Measurements from ENCODE around the gene TOB1. TPM values are rescaled to one million over a fixed set of nuclear protein-coding genes. Genes with fewer than 3 reads are reported as not detected.
A peak's percentile ranks its signal among the peaks of the same experiment; 100 is the strongest.

The TOB1 gene
- total RNA-seq, 2 experiments from 2014 or later: 15.2 to 26.4 TPM

- Histone ChIP-seq H2AFZ (ENCODE audit: low read length) (peak overlapping the region; percentile 87; the same call in 1 of the 2 replicates), H3K4me3 (ENCODE audit: low read depth, low read length, poor library complexity, severe bottlenecking) (no peak overlapping the region), H3K4me2 (ENCODE audit: low read length) (no peak overlapping the region), H3K9me2 (ENCODE audit: insufficient read depth, low read length) (no peaks in the 10 kb centered on the region), H3K9me3 (ENCODE audit: low read length) (no peaks in the 10 kb centered on the region), H3K79me2 (ENCODE audit: insufficient read depth, low read depth, low read length) (no peaks in the 10 kb centered on the region), H3K4me1 (ENCODE audit: insufficient read depth, low read length, poor library complexity, severe bottlenecking) (peaks cover 13% of the 10 kb centered on the region), H4K20me1 (ENCODE audit: insufficient read depth, low read length) (no peaks in the 10 kb centered on the region), H3K27ac (ENCODE audit: low read depth, low read length, poor library complexity, severe bottlenecking) (no peak overlapping the region), H3K36me3 (ENCODE audit: insufficient read depth, low read length) (no peaks in the 10 kb centered on the region)
- DNase-seq (ENCODE audit: low spot score): no peak
- ChIA-PET CTCF (ENCODE audit: unreplicated experiment) (interaction anchor here (0.6 to 2.8 kb wide), 6 partner anchors 11 to 300 kb away, joined by 3 to 10 read pairs (median 4); no protein-coding TSS in a partner anchor), POLR2A (interaction anchor here (0.7 to 2.7 kb wide), 6 partner anchors 12 to 107 kb away, joined by 3 to 23 read pairs (median 4); partner anchors contain the start of gene TOB1)
- BruUV-seq (replicated peaks): no TSS peak
- TF ChIP-seq, protein P1, sequence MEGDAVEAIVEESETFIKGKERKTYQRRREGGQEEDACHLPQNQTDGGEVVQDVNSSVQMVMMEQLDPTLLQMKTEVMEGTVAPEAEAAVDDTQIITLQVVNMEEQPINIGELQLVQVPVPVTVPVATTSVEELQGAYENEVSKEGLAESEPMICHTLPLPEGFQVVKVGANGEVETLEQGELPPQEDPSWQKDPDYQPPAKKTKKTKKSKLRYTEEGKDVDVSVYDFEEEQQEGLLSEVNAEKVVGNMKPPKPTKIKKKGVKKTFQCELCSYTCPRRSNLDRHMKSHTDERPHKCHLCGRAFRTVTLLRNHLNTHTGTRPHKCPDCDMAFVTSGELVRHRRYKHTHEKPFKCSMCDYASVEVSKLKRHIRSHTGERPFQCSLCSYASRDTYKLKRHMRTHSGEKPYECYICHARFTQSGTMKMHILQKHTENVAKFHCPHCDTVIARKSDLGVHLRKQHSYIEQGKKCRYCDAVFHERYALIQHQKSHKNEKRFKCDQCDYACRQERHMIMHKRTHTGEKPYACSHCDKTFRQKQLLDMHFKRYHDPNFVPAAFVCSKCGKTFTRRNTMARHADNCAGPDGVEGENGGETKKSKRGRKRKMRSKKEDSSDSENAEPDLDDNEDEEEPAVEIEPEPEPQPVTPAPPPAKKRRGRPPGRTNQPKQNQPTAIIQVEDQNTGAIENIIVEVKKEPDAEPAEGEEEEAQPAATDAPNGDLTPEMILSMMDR (conservative IDR thresholded peaks at IDR 0.05; ENCODE audit: low read length): no peak
- TF ChIP-seq EZH2phosphoT487 (IDR thresholded peaks at IDR 0.05; ENCODE audit: borderline replicate concordance, low read depth, low read length): no peak
- intact Hi-C loops (cut with micrococcal nuclease; ENCODE audit: unreplicated experiment): no loop called here
These were observed 13.0 kb downstream of the TOB1 start for GRCh38 chr17:50853015-50853615.

DNA sequence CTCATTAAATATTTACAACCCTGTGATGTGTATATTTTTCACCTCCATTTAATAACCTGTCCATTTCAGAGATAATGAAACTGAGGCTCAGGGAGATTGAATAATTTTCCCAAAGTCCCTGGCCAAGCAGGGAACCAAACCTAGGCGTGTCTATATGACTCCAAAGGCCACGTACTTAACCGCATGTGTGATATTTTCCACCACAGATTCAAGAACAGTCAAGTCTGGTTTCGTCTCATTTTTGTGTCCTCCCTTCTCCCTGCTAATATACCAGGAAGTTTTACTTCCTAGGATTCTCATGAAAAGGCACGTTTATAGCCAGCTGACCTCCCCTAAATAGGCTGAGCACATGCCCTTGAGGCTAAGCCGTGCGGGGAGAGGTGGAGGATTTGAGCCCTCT, 15.5 kb downstream of the TOB1 start:
- Histone ChIP-seq H3K4me2 (ENCODE audit: low read length) (no peak overlapping the region), H3K4me3 (ENCODE audit: low read depth, low read length, poor library complexity, severe bottlenecking) (no peak overlapping the region), H3K4me1 (ENCODE audit: insufficient read depth, low read length, poor library complexity, severe bottlenecking) (peaks cover 13% of the 10 kb centered on the region), H2AFZ (ENCODE audit: low read length) (no peak overlapping the region), H3K36me3 (ENCODE audit: insufficient read depth, low read length) (no peaks in the 10 kb centered on the region), H3K9me3 (ENCODE audit: low read length) (no peaks in the 10 kb centered on the region), H3K79me2 (ENCODE audit: insufficient read depth, low read depth, low read length) (no peaks in the 10 kb centered on the region), H3K27ac (ENCODE audit: low read depth, low read length, poor library complexity, severe bottlenecking) (no peak overlapping the region), H3K9me2 (ENCODE audit: insufficient read depth, low read length) (no peaks in the 10 kb centered on the region), H4K20me1 (ENCODE audit: insufficient read depth, low read length) (no peaks in the 10 kb centered on the region)
- ChIA-PET POLR2A (no interaction called here), CTCF (ENCODE audit: unreplicated experiment) (no interaction called here)
- no TSS peak for BruUV-seq (replicated peaks)
- intact Hi-C loops (cut with micrococcal nuclease; ENCODE audit: unreplicated experiment): no loop called here
- TF ChIP-seq, protein P1 (conservative IDR thresholded peaks at IDR 0.05; ENCODE audit: low read length): no peak
- no peak for TF ChIP-seq EZH2phosphoT487 (IDR thresholded peaks at IDR 0.05; ENCODE audit: borderline replicate concordance, low read depth, low read length)
- no peak for DNase-seq (ENCODE audit: low spot score)

GRCh38 chr17:50848711-50849110, 17.4 kb downstream of the TOB1 start:
- DNase-seq (ENCODE audit: low spot score): no peak
- H4K20me1 ChIP-seq (ENCODE audit: insufficient read depth, low read length): no peaks in the 10 kb centered on the region
- intact Hi-C loops (cut with micrococcal nuclease; ENCODE audit: unreplicated experiment): no loop called here
- H3K9me2 ChIP-seq (ENCODE audit: insufficient read depth, low read length): no peaks in the 10 kb centered on the region
- H3K36me3 ChIP-seq (ENCODE audit: insufficient read depth, low read length): no peaks in the 10 kb centered on the region
- no peak for TF ChIP-seq EZH2phosphoT487 (IDR thresholded peaks at IDR 0.05; ENCODE audit: borderline replicate concordance, low read depth, low read length)
- TF ChIP-seq, protein P1 (conservative IDR thresholded peaks at IDR 0.05; ENCODE audit: low read length): no peak
- H3K79me2 ChIP-seq (ENCODE audit: insufficient read depth, low read depth, low read length): no peaks in the 10 kb centered on the region
- H3K27ac ChIP-seq (ENCODE audit: low read depth, low read length, poor library complexity, severe bottlenecking): no peak overlapping the region
- peaks cover 13% of the 10 kb centered on the region for H3K4me1 ChIP-seq (ENCODE audit: insufficient read depth, low read length, poor library complexity, severe bottlenecking)
- H3K4me3 ChIP-seq (ENCODE audit: low read depth, low read length, poor library complexity, severe bottlenecking): no peak overlapping the region
- H2AFZ ChIP-seq (ENCODE audit: low read length): no peak overlapping the region
- H3K4me2 ChIP-seq (ENCODE audit: low read length): no peak overlapping the region
- CTCF ChIA-PET (ENCODE audit: unreplicated experiment): no interaction called here
- no TSS peak for BruUV-seq (replicated peaks)
- POLR2A ChIA-PET: interaction anchor here (0.7 to 0.8 kb wide), 2 partner anchors 59 to 80 kb away, joined by 3 read pairs; no protein-coding TSS in a partner anchor
- no peaks in the 10 kb centered on the region for H3K9me3 ChIP-seq (ENCODE audit: low read length)
